HG03460 (cell line): ENCODE data around the gene CNTFR.

ENCODE experiments used
- ATAC-seq: cut with Tn5 transposase; IDR thresholded peaks from one replicate; pipeline ENCODE4 v1.9.1; 2021; ENCODE audit not compliant: unreplicated experiment

Gene CNTFR

GRCh38 chr9:34572628-34573027 lies 16.9 kb downstream of the CNTFR start:
- no peak for ATAC-seq

- ATAC-seq: no peak
Observed at GRCh38 chr9:34572092-34572491, 17.4 kb downstream of the CNTFR start.

GRCh38 chr9:34571481-34571810 lies 18.1 kb downstream of the CNTFR start:
- ATAC-seq: no peak

- no peak for ATAC-seq
Observed at GRCh38 chr9:34570809-34571480, 18.6 kb downstream of the CNTFR start.

GRCh38 chr9:34570376-34570775 lies 19.1 kb downstream of the CNTFR start:
- no peak for ATAC-seq

GRCh38 chr9:34568774-34569173 lies 20.8 kb downstream of the CNTFR start:
- ATAC-seq: no peak

- no peak for ATAC-seq
Observed at GRCh38 chr9:34568133-34568532, 21.4 kb downstream of the CNTFR start.

GRCh38 chr9:34566972-34567371 lies 22.6 kb downstream of the CNTFR start:
- no peak for ATAC-seq

- ATAC-seq: no peak
Observed at GRCh38 chr9:34566322-34566721, 23.2 kb downstream of the CNTFR start.

- ATAC-seq: no peak
Observed at GRCh38 chr9:34565856-34566255, 23.7 kb downstream of the CNTFR start.

GRCh38 chr9:34564617-34565016 lies 24.9 kb downstream of the CNTFR start:
- ATAC-seq: no peak

- ATAC-seq: no peak
Observed at GRCh38 chr9:34563262-34563661, 26.3 kb downstream of the CNTFR start.

- ATAC-seq: no peak
Observed at GRCh38 chr9:34562135-34562745, 27.3 kb downstream of the CNTFR start.

GRCh38 chr9:34560599-34561214 lies 28.8 kb downstream of the CNTFR start:
- no peak for ATAC-seq

GRCh38 chr9:34559624-34560455 lies 29.7 kb downstream of the CNTFR start:
- ATAC-seq: no peak

GRCh38 chr9:34558919-34559623 lies 30.5 kb downstream of the CNTFR start:
- no peak for ATAC-seq

- ATAC-seq: no peak
Observed at GRCh38 chr9:34558364-34558763, 31.2 kb downstream of the CNTFR start.

- ATAC-seq: no peak
Observed at GRCh38 chr9:34557426-34558321, 31.9 kb downstream of the CNTFR start.

GRCh38 chr9:34556949-34557348 lies 32.6 kb downstream of the CNTFR start:
- ATAC-seq: no peak

GRCh38 chr9:34555936-34556525 lies 33.5 kb downstream of the CNTFR start:
- no peak for ATAC-seq
